NCI-H345 (cell line): ENCODE results near the gene POLDIP2.

Source experiments
- DNase-seq: peaks from one replicate; lab custom pipeline; 2025; lab: John Stamatoyannopoulos, UW

Gene POLDIP2

DNA sequence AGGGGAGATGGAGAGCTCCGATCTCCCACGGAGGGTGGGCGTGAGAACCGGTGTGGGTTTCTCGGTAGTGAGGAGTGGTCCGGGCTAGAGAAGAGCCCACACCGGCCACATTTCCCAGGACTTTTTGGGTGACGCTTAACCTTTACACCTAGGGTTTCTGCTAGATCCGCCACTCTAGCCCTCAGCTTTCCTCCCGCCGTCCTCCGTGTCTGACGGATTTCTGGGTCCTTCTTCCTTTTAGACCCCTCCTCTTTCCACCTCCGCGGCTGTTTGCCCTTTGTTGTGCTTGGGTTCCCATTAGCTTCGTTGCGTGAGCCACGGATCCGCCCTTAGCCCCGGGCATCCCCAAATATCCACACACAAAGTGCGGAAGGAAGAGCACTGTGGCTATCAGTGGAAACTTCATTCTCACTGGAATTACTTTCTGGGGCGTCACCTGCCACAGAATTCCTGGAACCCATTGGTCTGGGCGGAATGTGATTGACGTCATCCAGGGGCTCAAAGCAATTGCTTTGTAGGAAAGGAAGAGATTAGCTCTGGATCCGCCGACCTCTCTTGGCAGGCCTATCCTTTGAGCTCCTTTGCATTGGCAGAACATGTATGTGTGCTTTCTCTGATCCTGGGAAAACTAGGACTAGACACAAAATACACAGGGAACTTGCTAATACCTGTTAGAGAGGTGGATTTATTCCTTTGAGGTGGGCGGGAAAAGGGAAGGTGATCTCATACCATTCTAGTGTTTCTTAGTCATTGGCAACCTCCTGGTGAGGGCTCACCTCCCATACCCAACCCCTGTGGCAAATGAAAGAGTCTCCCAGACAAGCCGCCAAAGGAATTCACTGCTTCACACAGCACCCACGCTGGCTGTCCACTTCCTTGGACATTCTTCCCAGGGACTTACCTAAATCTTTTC is 21.1 kb downstream of the POLDIP2 start:
- peak; percentile 58 for DNase-seq

DNA sequence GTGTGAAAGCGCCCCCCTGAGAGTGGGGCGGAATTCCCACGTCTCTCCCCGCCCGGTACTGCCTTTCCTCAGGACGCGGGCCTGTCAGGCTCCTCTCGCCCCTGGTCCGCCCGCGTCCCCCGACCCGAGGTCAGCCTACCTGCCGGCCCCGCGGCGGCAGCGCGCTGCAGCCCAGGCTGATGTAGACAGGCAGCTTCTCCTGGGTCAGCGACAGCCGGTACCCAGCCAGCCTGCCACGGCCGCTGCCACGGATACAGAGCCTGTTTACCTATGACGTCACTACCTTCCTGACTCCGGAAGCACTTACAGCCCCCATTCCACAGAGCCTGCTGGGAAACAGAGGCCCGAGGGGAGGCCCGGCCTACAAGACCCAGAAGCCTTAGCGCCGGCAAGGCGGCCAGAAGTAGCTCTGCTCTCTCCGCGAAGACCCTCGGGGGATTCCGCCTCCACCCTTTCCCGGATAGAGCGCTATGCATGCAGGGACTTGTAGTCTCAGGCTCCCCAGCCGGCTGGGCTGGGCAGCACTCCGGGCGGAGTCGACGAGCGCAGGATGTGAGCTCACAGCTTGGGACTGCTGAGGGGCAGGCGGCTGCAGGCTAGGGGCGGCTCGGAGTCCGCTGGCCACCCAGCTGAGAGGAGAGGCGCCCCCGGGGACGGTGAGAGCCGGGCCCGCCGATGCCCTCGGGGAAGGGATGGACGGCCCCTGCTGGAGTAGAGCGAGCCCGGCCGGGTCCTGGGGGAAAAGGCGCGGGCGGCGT is 21.9 kb downstream of the POLDIP2 start, which contains the start of the genes IFT20 and TNFAIP1:
IFT20 (minus strand) TSS at position 272 of the 758 bp plus-strand sequence. CDS start 3,487 bp downstream, outside the sequence.
TNFAIP1 (plus strand) TSS at position 561 of the 758 bp plus-strand sequence. CDS start 3,761 bp downstream, outside the sequence.
- DNase-seq = peak; percentile 100

DNA sequence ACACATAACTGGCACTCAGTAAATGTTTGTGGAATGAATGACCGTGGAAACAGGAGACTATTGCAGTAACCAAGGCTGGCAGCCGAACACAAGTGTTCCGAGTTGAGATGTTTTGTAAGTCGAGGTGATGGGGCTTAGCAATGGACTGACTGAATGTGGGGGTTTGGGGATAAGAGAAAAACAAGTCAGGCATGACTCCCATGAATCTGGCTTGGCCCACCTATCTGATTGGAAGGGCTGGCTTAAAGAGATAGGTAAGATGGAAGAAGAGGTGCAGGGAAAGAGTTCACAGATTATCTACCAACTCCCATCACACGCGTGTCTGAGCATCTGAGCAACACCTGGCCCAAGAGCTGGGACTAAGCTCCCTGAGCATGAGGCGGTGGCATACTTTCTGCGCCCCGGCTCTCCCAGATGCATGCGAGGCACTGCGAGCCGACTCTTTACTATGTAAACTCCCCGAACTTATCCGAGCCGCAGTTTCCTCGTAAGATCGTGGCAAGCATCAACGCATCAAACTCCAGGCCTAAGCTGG is 22.6 kb downstream of the POLDIP2 start:
- DNase-seq = no peak

DNA sequence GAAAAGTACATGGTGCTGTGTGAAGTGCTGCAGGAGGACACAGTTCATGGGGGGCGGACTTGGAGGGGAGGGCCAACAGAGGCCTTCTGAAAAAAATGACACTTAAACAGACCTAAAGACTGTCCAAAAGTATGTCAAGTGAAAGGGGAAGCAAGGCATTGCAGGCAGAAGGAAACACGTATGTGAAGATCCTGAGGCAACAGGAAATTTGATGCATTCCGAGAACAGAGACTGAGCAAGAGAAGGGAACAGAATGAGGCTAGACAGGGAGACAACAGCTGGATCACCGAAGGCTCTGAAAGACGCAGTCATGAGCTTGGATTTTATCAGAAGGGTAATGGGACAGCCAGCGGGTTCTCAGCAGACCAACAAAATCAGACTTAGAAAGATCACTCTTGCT is 23.2 kb downstream of the POLDIP2 start:
- DNase-seq = no peak

DNA sequence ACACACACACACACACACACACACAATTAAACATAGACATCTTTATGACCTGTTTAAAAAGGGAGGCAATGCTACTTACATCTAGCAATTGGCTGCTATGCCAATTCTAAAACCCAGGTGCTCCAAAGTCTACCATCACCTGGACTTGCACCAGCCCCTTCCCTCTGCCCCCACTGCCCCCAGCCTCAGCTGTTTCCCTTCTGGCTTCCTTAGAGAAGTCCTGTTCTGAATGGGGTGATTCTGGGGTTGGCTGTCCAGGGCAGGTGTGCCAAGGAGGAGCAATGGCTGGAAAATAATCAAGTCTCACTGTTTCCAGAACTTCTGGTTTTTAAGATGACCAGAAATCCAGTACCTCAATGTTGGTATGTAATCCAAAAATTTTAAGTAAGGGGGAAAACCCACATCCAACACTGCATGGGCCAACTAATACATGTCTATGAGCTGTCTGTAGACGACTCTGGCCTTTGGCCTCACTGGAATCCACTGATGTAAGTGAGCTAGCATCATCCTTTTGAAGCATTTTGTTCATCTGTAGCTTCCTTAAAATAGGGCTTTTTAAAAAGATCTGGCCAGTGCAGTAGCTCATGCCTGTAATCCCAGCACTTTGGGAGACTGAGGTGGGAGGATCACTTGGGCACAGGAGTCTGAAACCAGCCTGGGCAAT is 24.1 kb downstream of the POLDIP2 start:
- no peak for DNase-seq

DNA sequence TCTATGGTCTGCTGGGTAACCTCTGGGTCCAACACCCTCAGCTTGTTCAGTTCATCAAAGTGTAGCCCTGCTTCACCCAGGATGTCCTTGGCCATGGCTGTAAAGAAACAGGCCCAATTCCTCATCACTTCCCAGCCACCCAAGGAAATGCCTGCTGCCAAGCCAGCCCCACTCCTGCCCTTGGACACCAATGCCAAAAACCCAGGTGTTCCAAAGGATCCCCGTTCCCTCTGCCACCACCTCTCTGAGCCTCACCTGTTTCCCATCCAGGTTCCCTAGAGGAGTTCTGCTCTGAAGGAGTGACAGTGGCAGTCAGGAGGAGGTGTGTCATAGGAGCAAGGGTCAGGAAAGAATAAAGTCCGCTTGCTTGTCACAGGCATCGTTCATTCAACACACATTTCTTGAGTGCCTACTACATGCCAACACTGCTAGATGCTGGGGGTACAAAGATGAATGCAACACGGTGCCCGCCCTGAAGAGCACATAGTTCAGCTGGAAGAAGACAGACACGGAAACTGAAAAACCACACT is 25.4 kb downstream of the POLDIP2 start:
- no peak for DNase-seq

DNA sequence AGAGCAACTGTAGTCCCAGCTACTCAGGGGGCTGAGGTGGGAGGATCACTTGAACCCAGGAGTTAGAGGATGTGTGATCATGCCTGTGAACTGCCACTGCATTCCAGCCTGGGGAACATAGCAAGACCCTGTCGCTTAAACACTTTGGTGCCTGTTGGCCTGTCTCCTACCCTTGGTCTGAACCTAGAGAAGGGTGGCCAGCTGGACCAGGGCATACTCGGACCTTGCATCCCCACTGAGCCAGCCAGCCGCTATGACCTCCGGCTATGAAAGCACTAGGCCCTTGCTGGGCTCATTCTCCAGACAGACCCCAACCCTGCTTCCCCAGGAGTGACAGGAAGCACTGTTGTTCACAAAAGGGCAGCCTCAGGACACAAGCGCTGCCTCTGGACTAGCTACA is 26.7 kb downstream of the POLDIP2 start:
- DNase-seq = no peak

DNA sequence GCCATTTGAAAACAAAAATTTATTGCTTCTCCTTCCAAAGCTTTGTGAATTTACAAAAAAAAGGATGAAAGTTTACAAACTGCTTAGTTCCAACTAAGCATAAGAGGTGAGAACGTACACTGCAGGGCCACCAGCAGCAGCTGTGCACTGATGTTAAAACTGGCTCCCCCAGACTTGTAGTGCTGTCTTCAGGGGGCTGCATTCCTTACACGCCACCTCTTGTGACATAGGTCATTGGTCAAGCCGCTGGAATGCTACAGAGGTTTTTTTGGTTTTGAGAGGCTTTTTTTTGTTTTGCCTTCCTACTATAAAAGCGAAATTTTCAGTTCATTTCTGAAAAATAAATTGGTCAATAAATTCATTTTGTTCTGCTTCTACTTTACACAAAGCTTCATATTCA is 29.0 kb downstream of the POLDIP2 start:
- no peak for DNase-seq

DNA sequence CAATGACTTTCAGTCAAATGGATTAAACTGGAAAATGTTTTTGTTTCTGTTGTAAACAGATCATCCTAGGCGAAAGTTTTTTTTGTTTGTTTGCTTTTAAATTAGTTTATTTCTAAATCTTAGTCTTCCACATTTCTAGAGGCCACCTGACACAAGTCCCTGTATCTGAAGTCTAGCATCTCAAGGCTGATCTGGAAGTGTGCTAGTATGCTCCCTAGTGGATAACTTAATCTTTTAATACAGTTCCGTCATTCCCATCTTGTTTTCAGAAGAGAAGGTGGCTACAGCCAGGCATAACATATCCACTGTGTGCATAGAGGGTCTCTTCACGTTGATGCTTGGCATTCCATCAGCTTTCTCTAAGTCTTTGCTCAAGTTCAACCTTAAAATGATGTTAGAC is 29.6 kb downstream of the POLDIP2 start:
- no peak for DNase-seq

DNA sequence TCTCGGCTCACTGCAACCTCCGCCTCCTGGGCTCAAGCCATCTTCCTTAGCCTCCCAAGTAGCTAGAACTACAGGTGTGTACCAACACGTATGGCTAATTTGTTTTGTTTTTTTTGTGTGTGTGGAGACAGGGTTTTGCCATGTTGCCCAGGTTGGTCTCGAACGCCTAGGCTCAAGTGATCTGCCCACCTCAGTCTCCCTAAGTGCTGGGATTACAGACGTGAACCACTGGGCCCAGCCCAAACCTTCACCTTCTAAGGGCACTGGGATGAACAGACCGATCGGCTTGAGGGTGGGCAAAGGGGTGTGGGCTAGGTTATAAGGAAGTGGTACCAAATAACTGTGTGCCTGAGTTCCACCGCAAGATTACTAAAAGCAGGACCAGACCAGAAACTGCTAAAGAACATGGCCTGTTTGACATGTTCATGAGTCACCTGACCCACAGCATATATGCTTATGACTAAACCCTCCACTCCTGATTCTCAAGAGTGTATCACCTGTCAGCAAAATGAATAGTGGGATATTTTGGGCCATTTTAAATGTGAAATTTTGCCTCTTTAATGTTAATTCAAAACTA is 30.2 kb downstream of the POLDIP2 start:
- no peak for DNase-seq

DNA sequence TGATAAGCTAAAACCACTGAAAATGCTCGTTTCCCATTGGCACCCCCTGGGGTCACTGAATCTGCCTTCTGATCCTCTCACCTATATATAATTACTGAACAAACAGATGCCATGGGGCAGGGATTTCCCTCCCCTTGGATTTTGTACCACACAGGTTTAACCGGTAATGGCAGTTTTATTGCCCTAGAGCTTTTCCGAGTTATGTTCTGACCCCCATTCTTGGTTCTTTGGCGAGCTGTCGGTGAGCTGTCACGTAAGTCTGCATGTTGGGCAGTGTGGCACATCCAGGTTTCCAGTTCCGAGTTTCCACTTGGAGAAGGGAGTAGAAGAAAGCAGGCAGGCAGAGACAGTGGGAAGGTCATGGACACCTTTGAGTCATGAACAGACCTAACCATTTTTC is 31.2 kb downstream of the POLDIP2 start:
- DNase-seq = no peak

DNA sequence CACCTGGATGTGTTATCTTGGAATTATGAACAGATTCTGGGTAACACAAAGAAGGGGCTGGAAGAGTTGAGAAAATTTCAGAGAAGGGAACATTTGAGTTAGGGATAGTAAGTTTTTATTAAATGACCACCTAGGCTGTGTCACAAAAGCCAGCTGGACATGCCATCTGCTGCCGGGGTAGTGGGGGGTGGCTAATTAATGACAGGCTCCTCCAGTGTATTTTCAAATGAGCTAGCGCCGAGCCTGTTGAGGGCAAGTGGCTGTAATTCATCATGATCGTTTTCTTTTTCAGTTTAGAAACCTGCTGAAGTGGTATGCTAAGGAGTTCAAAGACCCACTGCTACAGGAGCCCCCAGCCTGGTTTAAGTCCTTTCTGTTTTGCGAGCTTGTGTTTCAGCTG is 32.1 kb downstream of the POLDIP2 start:
- DNase-seq = no peak

DNA sequence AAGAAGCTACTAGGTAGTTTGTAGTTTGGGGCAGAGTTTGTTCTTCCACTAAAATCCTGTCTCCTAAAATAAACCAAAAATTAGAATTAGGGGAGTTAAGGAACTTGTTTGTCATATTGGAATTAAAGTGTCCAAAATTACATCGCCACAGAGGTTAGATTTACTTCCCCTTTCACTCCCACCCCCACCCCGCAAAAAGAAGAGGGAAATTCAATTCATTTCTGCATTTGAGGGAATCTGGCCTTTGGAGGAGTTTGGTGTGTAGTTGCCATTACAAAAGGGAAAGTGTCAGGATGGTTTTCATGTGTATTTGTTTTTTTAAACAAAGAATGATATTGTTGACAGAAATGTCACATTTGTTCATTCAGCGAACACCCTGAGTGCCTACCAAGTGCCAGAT is 32.5 kb downstream of the POLDIP2 start:
- DNase-seq = no peak

DNA sequence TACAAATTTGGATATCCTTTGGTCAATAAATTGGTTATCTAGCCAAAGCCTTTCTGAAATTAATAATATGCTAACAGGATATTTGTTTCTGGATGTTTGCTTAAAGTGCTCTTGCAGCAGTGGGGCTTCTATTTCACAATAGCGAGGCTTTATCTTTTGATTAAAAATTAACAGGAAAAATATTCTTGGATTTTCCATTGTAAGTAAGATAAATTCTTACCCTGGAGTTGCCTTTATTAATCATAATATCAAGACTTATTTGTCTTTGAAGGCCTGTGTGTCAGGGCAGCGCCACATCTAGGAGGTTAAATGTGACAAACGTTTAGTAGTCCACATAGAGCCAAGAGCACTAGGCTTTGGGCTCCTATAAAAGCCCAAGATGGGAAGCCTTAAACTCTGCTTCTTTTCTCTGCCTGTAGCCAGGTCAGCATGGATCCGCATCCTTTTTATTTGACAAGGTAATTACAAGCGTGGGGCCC is 33.0 kb downstream of the POLDIP2 start:
- DNase-seq = no peak

DNA sequence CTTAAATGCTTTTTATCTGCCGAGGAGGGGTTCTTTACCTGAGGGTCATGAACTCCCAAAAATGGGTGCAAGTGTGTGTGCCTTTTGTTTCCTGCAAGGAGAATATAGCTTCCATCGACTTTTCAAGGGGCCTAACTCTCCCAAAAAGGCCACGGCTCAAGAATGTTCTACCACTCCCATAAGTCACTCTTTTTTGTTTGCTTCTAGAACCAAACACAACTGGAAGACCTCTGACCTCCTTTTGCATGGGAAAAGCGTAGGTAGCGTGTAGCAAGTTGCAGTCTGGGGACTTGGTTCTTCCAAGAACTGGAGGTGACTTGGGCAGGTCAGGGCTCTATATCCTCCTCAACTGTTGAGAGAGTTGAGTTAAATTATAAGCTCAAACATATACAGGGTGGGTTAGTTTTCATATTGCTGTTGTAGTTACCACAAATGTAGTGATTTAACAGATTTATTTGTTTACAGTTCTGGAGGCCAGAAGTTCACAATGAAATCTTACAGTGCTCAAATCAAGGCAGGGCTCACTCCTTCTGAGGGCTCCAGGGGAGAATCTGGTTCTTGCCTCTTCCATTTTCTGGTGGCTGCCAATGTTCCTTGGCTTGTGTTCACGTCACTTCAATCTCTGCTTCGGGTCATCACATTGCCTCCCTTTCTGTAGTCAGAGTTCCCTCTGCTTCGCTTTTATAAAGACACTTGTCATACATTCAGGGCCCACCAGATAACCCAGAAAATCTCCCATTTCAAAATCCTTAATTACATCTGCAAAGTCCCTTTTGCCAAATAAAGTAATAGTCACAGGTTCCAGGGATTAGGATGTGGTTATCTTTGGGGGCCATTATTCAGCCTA is 36.9 kb downstream of the POLDIP2 start:
- DNase-seq = no peak

DNA sequence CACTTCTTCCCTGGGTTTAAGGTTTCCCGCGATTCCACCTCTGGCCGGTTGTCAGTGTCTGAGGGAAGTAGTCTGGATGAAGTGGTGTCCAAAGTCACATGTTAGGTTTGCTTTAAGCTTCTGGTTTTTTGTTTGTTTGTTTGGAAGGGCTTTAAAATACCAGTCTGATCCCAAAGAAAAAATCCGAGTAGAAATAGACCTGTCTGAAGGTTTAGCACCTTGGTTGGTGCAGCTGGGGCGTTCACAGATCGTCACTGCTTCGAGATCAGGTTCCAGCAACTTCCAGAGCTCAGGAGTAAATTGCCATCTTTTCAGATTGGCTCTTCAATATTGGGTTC is 37.8 kb downstream of the POLDIP2 start:
- no peak for DNase-seq

DNA sequence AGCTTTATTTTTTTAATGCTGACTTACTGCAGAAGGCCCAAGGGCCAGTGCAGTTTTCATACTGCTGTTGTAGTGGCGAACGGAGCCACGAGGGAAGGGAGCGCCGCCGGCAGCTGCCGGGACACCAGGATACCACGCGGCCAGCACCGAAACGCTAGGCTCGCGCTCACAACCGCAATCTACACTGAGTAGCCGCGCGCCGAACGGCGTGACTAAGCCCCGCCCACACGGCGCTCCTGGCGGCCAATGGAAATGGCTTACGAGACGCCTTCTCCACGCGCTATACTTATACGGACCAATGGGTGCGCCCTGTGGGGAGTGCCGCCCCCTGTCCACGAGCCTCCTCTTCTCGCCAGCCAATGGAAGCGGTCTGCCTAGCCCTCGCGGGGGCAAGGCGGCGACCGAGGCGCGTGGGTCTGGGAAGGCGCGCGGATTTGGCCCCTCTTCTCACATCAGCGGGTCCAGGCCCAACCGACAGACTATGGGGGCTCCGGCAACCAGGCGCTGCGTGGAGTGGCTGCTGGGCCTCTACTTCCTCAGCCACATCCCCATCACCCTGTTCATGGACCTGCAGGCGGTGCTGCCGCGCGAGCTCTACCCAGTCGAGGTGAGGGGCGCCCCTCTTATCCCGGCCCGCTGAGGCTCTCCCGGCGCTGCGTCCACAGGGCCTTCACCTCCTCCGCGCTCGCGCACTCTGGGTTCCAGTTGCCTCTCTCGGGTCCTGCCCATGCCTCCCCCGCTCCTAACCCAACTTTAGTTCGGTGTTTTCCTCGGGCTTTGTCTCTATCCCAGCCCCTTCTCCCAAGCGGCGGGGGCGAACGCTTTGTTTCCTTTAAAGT is 38.3 kb downstream of the POLDIP2 start, which contains the start of gene TMEM97:
TMEM97 (plus strand) TSS at position 442 of the 839 bp plus-strand sequence; CDS start at position 482, 40 bp downstream.
- peak; percentile 98 for DNase-seq

DNA sequence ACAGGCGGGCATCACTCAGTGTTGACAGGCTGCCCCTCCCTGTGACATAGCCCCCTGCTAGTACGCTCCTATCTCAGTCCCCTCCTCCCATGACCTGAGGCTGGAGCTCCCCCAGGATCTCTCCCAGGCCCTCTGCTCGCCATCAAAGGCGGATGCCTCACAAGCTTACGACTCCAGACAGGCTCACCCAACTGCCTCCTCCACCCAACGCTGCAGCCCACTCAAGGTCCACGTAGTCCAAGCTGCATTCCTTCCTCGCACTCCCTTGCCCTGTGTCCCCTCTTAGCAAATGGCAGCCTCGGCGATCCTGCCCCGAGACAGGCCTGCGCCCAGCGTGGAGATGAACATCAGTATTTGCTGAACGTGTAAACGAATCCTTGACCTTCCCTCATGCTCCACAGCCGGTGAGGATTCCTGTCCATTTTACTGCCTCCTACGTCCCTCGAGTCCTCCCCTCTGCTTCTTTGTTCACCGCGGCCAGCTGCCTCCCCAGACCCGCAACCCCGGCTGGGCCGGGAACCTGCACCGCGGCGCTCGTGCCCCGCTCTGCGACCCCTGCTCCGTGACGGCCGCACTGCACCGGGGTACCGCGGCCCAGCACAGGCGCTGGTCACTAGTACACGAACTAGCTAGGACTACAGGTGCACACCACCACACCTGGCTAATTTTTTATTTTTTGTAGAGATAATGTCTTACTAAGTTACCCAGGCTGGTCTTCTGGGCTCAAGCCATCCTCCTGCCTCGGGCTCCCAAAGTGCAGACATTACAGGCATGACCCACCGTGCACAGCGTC is 39.2 kb downstream of the POLDIP2 start:
- DNase-seq = peak; percentile 9
